ENCODE measurements around the gene MVB12B.
"Not testable (repeated sequence)": the region's sequence is repeated elsewhere in the genome, so short reads cannot be mapped to it uniquely, and the experiment has no call there.

Gene MVB12B

DNA sequence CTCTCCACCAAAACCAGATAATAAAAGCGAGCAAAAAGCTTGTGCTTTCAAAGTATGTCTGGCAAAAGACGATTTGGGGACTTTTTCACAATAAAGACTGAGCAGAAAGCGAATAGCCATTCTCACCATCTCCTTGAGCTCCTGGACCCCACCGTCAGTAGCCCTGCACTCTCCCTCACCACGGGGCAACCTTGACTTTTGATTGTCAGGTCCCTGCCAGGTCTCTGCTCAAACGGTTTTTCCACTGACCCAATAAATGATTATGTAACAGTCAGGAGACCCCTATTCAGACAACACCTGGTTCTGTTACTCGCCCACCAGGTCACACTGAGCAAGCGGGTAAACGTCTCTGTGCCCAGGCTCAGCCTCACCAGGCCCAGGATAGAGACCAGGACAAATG, 131.3 kb downstream of the MVB12B start:
- DNase-seq, result no peak

DNA sequence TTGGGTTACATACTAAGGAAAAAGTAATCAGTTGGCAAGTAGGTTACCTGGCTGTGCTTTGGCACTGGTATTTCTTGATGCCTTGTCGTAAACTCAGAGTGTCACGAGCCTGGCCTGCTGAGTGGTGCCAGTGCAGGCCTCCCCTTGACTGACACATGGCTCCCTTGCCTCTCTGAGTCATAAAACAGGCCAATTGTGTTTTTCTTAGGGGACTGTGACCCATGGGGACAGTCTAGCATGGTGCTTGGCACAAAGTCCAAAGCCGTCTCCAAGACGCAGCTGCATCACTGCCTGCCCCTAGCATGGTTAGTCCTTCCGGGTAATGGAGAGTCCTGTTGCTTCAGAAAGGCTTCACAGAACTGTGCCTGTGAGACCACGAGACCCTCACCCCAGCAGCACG, 132.5 kb downstream of the MVB12B start:
- DNase-seq, result no peak

DNA sequence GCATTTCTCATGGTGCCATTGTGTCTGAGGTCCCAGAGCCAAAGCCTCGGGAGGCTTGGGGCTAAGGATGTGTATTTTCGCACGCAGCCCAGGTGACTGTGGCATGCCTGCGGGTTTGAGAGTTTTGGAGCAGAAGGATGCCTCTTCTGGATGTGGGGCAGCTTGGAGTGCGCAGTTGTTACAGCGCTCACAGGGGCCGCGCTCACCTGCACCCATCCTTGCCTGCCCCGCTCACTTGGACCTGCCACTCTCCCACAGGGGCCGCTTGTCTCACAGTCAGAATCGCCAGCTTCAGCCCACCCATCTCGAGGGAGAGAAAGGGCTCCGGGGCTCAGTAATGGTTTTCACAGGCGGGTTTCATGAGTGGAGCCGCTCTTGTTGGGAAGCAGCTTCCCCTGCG, 132.9 kb downstream of the MVB12B start:
- no peak for DNase-seq

DNA sequence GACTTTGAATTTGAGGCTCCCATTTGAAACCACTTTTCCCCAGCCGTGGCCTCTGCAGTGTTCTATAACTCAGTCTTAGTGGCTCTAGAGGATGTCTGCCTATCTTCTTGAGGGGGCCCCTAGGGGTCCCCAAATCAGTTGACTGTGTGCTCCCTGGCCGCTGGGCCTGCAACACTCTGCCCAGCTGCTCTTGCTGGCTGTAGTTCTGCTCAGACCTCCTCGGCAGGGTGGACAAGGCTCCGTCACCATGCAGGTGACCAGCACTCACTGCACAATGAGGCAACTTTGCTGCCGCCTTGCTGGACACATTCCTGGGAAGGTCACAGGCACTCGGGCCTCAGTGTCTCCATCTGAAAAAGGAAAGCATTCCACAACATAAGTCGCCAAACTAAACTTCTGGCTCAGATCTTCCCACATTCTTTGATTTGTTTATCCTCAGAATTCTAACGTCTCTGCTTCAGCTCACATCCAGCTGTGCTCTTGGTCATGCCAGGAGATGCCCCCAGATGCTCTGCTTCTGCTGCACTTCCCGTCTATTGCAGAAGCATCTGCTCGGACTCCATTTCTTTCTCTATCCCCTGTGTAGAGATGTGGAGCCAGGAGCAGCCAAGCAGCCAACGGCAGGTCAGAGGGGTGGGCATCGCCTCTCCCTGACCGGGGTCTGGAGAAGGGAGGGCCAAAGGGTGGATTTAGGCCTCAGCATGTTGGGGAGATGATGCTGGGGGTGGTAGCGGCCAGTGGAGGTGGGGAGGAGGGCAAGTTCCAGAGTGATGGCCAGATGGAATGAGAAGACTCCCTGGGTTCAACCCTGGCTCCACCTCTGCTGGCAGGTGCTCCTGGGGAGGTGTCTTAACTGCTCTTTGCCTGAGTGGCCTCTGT, 133.6 kb downstream of the MVB12B start:
- DNase-seq, result no peak

DNA sequence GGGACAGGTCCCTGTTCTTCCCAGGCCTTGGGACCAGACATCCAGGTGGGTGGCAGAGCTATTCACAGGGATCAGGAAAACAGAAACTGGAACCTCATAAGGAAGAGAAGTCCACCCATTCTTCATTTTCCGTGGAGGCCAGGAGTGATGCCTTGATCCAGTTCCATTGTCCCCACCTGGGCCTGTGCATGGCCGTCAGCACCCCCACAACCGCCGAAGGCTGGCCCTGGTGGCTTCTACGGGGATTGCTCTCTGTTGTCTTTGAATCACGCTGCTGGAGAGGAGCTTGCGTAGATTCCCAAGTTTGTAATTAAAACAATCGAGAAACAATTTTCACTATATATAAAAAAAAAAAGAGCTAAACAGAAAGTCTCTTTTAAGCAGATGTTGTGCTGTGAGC, 134.4 kb downstream of the MVB12B start:
- no peak for DNase-seq

DNA sequence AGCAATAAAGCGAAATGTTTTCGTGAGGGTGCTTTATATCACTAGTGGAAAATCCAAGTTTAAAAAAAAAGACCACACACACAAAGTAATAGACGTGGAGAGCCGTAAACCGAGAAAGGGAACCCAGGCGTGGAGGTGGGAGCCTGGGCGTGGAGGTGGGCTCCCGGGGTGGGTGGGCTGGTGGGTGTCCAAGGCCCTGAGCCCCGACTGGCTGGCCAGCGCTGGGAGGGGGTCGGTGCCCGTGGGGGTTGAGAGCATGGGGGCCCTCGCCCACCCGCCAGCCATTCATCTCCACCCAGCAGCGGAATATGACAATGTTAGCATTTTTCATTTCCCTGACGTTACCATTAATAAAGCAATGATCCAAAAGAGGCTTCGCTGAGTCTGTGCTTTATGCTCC, 135.0 kb downstream of the MVB12B start:
- no peak for DNase-seq

DNA sequence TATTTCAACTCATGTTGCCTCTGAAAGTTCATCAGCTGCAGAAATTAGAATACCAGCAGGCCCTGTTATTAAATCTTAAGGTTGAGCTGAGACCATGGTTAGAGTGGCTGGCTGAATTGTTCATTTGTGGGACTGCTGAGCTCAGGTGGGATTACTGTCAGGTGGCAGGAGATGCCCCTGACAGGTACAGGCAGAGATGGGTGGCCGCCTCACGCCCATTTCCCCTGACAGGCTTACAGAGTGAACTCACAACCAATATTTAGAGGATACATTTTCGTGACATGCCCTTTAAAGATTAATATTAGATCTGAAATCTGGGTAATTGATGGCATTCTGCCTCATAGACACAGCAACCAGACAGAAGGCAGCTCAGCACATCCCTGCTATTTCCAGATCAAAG, 136.0 kb downstream of the MVB12B start:
- DNase-seq, result no peak

DNA sequence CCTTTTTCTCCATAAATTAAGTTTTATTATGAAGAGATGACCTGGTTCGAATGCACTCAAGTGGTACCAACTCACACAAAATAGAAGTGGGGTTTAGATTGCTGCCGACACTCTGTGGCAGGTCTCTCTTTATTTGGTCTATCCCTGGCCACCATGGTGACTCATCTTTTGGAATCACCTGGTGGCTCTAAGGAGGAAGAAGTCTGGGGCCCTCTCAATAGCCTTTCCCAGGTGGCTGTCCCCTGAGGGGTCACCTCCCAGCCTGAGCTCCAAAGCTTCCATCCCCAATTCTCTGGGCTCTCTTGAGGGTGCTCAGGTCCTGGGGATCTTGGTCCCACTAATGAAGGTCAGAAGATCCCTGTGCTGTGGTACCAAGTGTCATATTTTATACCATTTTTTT, 136.8 kb downstream of the MVB12B start:
- no peak for DNase-seq

DNA sequence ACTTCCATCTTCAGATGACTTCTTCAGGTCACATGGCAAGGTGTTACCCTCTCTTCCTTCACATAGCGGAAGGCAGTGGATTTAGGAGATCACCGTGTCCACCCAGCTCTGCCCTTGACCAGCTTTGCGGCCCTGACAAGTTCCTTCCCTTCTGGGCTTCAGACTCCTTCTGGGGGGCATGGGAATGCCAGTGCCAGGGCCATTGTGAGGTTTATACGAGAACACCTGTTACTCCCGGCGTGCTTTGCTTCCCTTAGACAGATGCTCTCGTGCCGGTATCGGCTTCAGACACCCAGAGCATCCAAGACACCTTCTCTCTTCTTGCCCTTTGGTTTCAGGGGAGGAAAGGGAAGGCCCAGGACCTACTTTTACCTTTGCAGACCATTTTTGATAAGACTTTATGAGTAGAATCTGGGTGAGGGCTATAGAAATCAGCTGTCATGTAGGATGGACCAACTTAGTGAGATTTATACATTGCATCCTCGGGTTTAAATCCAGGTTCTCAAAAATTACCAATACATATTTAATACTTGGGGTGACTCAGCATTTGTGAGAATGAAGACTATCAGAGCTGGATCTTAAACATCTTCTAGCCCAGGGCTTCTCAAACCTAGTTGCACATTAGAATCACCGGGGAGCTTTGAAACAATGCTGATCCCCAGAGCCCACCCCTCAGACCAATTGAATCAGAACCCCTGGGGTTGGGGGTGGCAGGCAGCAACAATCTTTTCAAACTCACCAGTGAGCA, 138.2 kb downstream of the MVB12B start:
- no peak for DNase-seq

DNA sequence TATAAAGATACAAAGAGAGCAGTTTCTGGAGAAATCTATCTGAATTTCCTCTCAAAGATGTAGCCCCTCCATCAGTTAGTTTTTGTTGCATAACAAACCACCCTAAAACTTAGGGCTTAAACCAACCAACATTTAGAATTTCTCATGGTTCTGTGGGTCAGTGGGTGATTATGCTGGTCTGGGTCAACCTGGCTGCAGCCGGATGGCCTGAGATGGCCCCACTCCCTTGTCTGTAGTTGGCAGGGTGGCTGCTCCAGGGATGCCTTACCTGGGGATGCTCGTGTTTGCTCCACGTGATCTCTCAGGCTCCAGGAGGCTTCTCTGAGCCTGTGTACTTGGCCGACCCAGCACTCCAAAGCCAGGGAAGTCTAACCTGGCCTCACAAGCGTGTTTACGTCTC, 139.3 kb downstream of the MVB12B start:
- DNase-seq, result no peak

DNA sequence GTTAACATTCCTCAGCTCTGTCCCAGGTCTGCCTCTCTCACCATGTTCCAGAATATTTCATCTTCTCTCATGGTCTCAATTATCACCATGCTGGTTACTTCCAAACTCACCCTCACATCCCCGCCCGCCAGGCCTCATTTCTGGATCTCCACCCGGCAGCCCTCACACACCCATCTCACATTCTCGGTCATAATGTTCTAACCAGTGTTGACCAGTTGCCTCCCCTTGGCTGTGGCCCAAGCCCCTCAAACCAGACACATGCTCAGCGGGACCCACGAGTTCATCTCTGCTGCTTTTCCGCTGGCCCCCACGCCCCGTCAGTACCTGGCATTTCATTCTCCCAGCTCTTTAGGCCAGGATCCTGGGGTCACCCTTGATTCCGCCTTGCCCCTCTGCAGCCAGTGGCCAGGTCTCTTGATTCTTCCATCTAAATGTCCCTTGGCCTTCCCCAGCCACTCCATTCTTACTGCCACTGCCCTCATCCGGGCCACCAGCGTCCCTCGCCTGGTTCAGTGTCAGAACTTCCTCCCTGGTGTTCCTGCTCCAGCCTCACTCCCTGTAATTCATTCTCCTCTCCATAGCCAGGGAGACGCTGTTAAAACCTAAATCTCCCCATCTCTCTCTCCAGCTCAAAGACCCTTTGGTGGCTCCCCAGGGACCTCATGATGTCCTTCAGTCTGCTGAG, 141.7 kb downstream of the MVB12B start:
- no peak for DNase-seq

DNA sequence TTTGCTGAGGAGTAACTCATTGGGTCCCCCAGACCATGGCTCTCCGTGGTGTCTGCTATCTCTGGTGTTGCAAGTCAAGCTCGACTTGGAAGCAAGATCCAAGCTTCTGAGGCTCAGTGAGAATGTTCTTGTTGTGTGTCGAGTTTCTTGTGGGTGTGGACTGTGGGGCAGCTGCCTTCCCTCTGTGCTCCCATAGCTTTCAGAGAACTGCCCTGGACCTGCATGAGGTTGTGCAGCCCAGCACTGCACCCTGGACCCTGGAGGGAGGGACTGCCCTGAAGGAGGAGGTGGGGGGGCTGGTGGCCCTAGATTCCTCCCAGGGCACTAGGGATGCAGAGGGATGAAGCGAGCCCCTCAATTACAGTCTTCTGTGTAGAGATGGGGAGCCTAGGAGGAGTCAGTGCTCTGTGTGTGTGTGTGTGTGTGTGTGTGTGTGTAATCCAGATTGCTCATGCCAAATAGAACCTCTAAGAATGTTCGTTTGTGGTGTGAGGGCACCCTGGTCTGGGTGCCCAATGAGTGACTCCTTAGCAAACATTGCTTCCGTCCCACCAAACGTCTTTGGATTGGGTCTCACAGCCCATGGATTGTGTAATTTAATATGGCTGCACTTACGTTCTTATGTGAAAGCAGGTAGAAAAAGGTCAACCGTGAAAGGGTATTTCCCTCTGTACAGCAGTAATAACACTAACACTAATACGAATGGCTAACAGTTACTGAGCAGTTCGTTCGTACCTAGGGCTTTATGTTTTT, 143.8 kb downstream of the MVB12B start:
- DNase-seq, result no peak

DNA sequence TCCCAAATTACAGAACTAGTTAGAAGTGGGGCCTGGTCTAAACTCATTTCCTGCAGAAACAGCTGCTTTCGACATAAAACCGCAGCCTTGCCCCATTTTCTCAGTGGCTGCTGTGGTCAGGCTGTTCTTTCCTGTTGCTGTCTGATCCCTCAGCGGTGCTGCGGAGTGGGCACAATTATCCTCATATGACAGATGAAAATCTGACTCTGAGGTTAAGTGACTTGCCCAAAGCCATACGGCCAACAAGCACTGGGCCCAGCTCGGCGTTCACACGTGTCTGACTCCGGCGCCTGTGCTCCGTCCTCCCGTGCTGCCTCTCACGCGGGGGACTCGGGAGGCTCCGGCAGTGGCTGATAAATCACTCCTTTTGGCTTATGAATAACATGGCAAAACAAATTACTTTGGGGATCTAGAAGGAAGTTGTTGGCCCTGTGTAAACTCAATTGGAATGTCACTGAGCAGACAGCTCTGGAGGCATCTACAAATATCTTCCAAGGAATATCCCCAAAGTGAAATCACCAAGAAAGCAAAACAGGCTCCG, 144.5 kb downstream of the MVB12B start:
- DNase-seq, result peak; percentile 90

DNA sequence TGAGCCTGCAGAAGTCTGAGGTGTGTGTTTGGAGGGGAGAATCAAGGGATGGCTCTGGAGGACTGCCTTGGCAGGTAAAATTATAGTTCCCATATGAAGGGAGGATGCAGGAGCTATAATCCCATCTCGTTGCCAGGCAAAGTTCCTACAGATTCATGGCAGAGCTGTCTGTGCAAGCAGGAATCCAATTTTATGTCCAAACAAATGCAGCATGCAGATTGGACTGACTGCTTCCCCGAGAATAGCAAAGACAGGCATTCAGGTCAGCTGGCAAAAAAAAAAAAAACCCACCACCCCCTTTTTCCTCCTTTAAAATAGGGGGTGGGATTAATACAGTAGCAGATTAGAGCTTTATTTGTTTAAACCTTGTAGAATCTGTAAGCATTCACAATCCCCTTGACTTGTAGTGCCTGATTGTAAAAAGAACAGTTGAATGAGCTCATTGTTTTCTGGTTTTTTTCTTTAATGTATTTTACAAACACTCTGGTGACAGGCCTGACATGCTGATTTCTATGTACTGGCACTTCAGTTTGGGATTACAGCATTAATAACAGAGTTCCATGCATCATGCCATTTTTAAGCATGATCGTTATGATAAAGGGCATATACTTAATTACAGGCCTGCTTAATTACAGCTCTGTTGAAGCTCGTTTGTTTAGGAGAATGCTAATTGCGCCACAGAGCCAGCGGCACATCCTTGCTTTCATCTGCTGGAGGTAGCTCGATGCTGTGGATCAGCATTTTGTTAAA, 145.7 kb downstream of the MVB12B start:
- DNase-seq, result no peak

DNA sequence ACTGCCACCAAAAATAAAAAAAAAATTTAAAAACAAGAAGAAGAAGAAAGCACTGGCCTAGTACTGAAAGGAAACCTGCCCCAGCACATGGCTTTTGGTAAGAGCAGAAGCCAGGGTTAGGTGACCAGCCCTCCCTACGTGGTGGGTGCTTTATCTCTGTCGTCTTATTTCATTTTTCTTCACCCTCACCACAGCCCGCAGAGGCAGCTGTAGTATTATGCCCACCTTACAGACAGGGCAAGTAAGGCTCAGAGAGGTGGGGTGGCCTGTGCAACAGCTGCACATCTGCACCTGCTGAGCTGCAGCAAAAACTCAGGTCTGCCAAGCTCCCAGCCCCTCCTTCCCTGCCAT, 146.3 kb downstream of the MVB12B start:
- no peak for DNase-seq

DNA sequence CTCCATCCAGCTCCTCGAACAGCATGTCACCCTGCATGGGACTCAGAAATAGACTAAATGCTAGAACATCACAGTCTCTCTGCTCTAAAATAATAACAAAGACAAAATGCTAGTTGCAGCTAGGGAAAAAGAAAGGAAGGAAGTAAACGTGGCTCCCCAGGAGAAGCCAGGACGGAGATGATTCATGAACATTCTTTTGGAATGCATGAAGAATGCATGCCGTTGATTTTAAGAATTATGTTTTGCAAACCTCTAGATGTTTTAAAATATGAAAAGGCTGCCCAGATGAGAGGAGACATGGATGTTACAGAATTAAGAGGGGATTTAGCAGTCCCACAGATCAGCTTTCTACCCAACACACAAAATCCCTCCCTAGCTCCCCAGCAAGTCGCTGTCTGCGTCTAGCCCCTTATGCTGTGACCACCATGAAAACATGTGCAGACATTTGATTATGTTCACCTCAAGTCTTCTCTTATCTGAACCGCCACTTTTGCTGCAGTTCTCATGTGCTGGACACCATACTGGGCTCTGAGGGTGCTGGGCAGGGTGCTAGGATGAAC, 147.7 kb downstream of the MVB12B start:
- DNase-seq, result no peak

DNA sequence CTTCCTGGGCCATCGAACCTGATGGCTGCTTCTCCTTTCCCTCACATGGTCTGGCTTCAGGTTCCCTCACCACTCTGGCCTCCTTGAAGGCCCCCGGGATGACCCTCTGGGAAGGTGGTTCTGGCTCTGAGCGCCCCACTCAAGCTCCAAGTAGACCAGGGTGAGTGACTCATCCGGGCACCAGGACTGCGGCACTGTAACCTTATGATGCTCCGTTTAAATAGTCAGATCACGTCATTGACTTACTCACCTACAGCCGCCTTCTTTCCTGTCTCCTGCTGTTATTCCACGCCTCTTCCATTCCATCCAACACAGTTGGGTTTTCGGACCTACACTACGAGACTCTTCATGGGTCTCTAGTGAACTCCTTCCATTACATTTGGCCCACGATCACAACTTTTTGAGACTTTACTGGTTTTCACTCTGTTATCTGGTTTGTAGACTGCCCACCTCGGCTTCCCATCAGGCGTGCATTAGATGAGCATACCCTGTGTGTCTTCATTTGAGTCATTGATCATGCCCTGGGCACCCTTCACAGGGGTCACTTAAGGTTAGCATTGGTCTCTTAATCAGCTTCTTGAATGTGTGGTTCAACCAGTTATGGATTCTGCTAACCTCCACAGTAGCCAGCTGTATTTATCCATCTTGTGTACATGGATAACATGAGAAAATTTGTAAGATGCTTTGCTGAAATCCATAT, 148.3 kb downstream of the MVB12B start:
- no peak for DNase-seq

DNA sequence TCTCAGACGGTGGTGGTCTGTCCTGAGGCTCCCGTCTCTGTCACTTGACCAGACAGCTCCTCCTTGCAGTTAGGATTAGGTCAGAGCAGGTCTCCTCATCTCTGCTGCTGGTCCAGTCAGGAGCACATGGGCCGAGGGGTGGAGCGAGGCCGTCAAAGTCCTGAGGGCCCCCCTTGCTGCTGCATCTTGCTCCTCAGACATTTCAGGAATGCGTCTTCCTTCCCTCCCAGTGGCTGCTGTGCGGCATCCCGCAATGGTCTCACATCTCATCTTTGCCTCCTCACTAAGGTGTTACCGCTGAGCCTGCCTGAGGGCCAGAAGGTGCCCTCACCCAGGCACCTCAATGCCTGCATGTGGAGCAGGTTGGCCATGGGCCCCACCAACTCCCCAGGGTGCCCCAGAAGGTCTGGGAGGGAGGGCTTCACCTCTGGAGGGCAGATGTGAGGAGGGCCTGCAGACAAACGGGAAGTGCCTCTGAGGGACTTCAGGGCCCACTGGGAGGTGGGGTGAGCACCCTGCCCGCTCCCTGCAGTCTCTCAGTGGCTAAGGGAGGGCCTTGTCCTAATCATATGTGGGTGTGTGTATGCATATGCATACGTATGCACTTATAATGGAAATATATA, 149.4 kb downstream of the MVB12B start:
- DNase-seq, result no peak

DNA sequence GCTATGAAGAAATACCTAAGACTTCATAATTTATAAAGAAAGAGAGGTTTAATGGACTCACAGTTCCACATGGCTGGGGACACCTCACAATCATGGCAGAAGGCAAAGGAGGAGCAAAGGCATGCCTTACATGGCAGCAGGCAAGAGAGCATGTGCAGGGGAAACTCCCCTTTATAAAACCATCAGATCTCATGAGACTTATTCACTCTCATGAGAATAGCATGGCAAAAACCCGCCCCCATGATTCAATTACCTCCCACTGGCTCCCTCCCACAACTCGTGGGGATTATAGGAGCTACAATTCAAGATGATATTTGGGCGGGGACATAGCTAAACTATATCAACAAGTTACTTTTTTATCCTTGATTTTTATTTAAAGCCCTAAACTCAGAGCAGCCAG, 150.8 kb downstream of the MVB12B start:
- DNase-seq, result not testable (repeated sequence)

DNA sequence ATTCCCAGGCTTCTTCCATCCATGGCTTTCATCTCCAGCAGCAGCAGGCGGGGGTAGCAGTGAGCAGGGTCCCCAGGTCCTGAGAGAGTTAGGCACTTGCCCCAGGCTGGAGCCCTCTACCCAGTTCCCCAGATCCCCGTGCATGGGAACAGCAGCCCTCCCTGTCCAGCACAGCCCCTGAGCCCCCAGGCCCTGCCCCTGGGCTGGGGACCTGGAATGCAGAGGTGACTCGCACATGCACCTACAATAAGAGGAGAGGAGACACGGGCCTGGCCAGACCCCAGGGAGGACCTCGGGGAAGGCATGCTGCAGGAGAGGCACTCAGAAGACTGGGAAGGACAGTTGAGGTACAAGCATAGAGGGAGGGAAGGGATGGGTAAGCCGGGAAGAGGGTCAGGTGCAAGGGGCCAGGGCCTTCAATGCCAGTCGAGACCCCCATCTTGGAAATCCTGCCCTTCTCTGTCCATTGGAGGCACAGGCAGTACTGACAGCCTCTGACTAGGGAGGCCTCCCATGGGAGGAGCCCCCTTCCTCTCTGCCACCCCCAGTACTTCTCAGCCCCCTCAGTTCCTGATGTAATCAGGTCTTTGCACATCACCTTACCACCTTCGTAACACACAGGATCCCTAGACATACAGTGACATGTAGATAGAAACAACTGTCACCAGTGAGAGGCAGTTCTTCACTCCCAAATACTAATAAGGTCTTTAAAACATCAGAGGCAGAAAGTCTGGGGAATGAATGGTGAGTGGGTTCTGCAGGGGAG, 151.8 kb downstream of the MVB12B start:
- no peak for DNase-seq
